ENCODE data around the gene SEMA3E. TPM values are rescaled to one million over a fixed set of nuclear protein-coding genes. Genes with fewer than 3 reads are reported as not detected.

Gene SEMA3E
- polyA plus RNA-seq, 1 of the 3 experiments (the other 2 are of a cell fraction): under 0.01 TPM

DNA sequence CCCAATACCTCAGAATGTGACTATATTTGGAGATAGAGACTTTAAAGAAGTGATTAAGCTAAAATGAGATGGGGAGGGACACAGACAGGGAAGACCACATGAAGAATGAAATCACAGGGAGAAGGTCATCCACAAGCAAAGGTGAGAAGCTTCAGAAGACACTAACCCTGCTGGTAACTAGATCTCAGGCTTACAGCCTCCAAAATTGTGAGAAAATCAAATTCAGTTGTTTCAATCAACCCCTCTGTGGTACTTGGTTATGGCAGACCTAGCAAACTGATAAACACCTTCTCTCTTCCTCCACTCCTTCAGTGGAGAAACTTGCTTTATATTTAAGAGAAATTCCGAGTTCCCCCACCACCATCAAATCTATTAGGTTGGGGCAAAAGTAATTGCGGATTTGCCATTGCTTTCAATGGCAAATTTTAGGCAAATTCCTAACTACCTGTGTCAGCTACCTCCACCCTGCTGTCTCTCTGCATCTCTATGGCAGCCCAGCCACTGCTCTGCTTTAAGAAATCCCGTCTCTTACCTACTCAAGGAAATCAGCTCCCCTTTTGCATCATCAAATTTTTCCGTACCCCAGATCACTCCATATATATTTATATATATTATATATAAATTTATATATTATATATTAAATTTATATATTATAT lies 38.2 kb downstream of the SEMA3E start:
- TF ChIP-seq, protein P1, sequence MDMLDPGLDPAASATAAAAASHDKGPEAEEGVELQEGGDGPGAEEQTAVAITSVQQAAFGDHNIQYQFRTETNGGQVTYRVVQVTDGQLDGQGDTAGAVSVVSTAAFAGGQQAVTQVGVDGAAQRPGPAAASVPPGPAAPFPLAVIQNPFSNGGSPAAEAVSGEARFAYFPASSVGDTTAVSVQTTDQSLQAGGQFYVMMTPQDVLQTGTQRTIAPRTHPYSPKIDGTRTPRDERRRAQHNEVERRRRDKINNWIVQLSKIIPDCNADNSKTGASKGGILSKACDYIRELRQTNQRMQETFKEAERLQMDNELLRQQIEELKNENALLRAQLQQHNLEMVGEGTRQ (IDR thresholded peaks at IDR 0.05; ENCODE audit: borderline replicate concordance, low read depth, low read length): no peak
- TF ChIP-seq, protein P2, sequence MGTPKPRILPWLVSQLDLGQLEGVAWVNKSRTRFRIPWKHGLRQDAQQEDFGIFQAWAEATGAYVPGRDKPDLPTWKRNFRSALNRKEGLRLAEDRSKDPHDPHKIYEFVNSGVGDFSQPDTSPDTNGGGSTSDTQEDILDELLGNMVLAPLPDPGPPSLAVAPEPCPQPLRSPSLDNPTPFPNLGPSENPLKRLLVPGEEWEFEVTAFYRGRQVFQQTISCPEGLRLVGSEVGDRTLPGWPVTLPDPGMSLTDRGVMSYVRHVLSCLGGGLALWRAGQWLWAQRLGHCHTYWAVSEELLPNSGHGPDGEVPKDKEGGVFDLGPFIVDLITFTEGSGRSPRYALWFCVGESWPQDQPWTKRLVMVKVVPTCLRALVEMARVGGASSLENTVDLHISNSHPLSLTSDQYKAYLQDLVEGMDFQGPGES (IDR thresholded peaks at IDR 0.05; ENCODE audit: low read depth, low read length): no peak
- TF ChIP-seq, protein P3, sequence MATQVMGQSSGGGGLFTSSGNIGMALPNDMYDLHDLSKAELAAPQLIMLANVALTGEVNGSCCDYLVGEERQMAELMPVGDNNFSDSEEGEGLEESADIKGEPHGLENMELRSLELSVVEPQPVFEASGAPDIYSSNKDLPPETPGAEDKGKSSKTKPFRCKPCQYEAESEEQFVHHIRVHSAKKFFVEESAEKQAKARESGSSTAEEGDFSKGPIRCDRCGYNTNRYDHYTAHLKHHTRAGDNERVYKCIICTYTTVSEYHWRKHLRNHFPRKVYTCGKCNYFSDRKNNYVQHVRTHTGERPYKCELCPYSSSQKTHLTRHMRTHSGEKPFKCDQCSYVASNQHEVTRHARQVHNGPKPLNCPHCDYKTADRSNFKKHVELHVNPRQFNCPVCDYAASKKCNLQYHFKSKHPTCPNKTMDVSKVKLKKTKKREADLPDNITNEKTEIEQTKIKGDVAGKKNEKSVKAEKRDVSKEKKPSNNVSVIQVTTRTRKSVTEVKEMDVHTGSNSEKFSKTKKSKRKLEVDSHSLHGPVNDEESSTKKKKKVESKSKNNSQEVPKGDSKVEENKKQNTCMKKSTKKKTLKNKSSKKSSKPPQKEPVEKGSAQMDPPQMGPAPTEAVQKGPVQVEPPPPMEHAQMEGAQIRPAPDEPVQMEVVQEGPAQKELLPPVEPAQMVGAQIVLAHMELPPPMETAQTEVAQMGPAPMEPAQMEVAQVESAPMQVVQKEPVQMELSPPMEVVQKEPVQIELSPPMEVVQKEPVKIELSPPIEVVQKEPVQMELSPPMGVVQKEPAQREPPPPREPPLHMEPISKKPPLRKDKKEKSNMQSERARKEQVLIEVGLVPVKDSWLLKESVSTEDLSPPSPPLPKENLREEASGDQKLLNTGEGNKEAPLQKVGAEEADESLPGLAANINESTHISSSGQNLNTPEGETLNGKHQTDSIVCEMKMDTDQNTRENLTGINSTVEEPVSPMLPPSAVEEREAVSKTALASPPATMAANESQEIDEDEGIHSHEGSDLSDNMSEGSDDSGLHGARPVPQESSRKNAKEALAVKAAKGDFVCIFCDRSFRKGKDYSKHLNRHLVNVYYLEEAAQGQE (IDR thresholded peaks at IDR 0.05; ENCODE audit: low read depth, low read length): no peak
- no peak for TF ChIP-seq JUND (IDR thresholded peaks at IDR 0.05)
- TF ChIP-seq TEAD4 (IDR thresholded peaks at IDR 0.05; ENCODE audit: borderline replicate concordance, insufficient read depth): no peak
- no peak for TF ChIP-seq GABPA (IDR thresholded peaks at IDR 0.05; ENCODE audit: low read depth)
- TF ChIP-seq NRF1 (IDR thresholded peaks at IDR 0.05; ENCODE audit: low read depth, low read length): no peak
- no peak for TF ChIP-seq RFX5 (IDR thresholded peaks at IDR 0.05; ENCODE audit: low read length)
- TF ChIP-seq MXI1 (IDR thresholded peaks at IDR 0.05; ENCODE audit: low read depth, low read length): no peak
- TF ChIP-seq FOXJ3 (CRISPR knock-in tag; IDR thresholded peaks at IDR 0.05): no peak
- no peak for TF ChIP-seq EP300 (IDR thresholded peaks at IDR 0.05; ENCODE audit: borderline replicate concordance in 1 of 2, low read depth in 1 of 2, low read length in 1 of 2)
- TF ChIP-seq ELF1 (IDR thresholded peaks at IDR 0.05): no peak
- TF ChIP-seq GATA2 (CRISPR knock-in tag; IDR thresholded peaks at IDR 0.05): no peak
- no peak for TF ChIP-seq EZH2phosphoT487 (IDR thresholded peaks at IDR 0.05; ENCODE audit: borderline replicate concordance, low read depth)
- TF ChIP-seq, protein P4, sequence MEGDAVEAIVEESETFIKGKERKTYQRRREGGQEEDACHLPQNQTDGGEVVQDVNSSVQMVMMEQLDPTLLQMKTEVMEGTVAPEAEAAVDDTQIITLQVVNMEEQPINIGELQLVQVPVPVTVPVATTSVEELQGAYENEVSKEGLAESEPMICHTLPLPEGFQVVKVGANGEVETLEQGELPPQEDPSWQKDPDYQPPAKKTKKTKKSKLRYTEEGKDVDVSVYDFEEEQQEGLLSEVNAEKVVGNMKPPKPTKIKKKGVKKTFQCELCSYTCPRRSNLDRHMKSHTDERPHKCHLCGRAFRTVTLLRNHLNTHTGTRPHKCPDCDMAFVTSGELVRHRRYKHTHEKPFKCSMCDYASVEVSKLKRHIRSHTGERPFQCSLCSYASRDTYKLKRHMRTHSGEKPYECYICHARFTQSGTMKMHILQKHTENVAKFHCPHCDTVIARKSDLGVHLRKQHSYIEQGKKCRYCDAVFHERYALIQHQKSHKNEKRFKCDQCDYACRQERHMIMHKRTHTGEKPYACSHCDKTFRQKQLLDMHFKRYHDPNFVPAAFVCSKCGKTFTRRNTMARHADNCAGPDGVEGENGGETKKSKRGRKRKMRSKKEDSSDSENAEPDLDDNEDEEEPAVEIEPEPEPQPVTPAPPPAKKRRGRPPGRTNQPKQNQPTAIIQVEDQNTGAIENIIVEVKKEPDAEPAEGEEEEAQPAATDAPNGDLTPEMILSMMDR (IDR thresholded peaks at IDR 0.05): no peak
- no peak for TF ChIP-seq POLR2AphosphoS5 (IDR thresholded peaks at IDR 0.05; ENCODE audit: low read depth, low read length)
- TF ChIP-seq SMC3 (IDR thresholded peaks at IDR 0.05; ENCODE audit: low read depth, low read length): no peak
- no peak for TF ChIP-seq FOXM1 (IDR thresholded peaks at IDR 0.05; ENCODE audit: low read depth)
- ChIA-PET CTCF (no interaction called here), POLR2A (no interaction called here)
- Histone ChIP-seq H3K9me2 (no peaks in the 10 kb centered on the region), H3K36me3 (replicated peaks in 1 of 2; ENCODE audit: control insufficient read depth in 1 of 2, insufficient read depth in 2 of 2, low read length in 1 of 2) (no peaks in the 10 kb centered on the region), H3K27me3 (ENCODE audit: insufficient read depth) (no peaks in the 10 kb centered on the region), H3K4me1 (ENCODE audit: control insufficient read depth in 1 of 2, insufficient read depth in 2 of 2, low read depth in 1 of 2, low read length in 1 of 2) (no peaks in the 10 kb centered on the region; a peak in 1 of 4 replicates), H4K20me1 (ENCODE audit: insufficient read depth) (no peaks in the 10 kb centered on the region), H3F3A (replicated peaks; ENCODE audit: insufficient read depth) (no peaks in the 10 kb centered on the region), H3K9ac (no peak overlapping the region), H3K4me3 (ENCODE audit: low read depth in 2 of 2, low read length in 1 of 2) (no peak overlapping the region), H2AFZ (ENCODE audit: low read depth) (no peak overlapping the region), H3K79me2 (ENCODE audit: insufficient read depth) (no peaks in the 10 kb centered on the region), H3K9me3 (no peaks in the 10 kb centered on the region), H3K27ac (ENCODE audit: low read depth in 2 of 2, low read length in 1 of 2) (no peak overlapping the region), H3K4me2 (no peak overlapping the region)
- no peak for DNase-seq
- WGBS (ENCODE audit: low lambda C conversion rate): 79% methylated on average over 4 of the region's 4 CpGs

Measured in SK-N-SH (cell line).